GM15510 (cell line): Measurements from ENCODE around the gene CBLB.

Experiments
- POLR2A ChIP-seq: IDR thresholded peaks from 3 replicates; pipeline ENCODE4 v1.6.1; 2011; ENCODE audit warnings: borderline replicate concordance; ENCODE audit not compliant: insufficient read length; ENCODE audit errors: extremely low read depth

The CBLB gene

GRCh38 chr3:105798381-105798934 lies 70.4 kb downstream of the CBLB start:
- no peak for TF ChIP-seq POLR2A

GRCh38 chr3:105793040-105793439 lies 75.8 kb downstream of the CBLB start:
- TF ChIP-seq POLR2A = no peak

GRCh38 chr3:105791919-105792786 lies 76.7 kb downstream of the CBLB start:
- no peak for TF ChIP-seq POLR2A

GRCh38 chr3:105791131-105791530 lies 77.7 kb downstream of the CBLB start:
- no peak for TF ChIP-seq POLR2A

GRCh38 chr3:105790534-105790933 lies 78.3 kb downstream of the CBLB start:
- no peak for TF ChIP-seq POLR2A

GRCh38 chr3:105788593-105788992 lies 80.2 kb downstream of the CBLB start:
- TF ChIP-seq POLR2A = no peak

GRCh38 chr3:105787453-105787852 lies 81.4 kb downstream of the CBLB start:
- TF ChIP-seq POLR2A = no peak

GRCh38 chr3:105786990-105787389 lies 81.8 kb downstream of the CBLB start:
- TF ChIP-seq POLR2A = no peak

GRCh38 chr3:105786241-105786640 lies 82.6 kb downstream of the CBLB start:
- TF ChIP-seq POLR2A = no peak

GRCh38 chr3:105785803-105786202 lies 83.0 kb downstream of the CBLB start:
- no peak for TF ChIP-seq POLR2A

GRCh38 chr3:105783631-105784030 lies 85.2 kb downstream of the CBLB start:
- TF ChIP-seq POLR2A = no peak

- TF ChIP-seq POLR2A = no peak
Measured at GRCh38 chr3:105781871-105782270, 86.9 kb downstream of the CBLB start.

GRCh38 chr3:105780107-105780506 lies 88.7 kb downstream of the CBLB start:
- no peak for TF ChIP-seq POLR2A

- no peak for TF ChIP-seq POLR2A
Measured at GRCh38 chr3:105775368-105775767, 93.4 kb downstream of the CBLB start.

- no peak for TF ChIP-seq POLR2A
Measured at GRCh38 chr3:105774444-105775180, 94.2 kb downstream of the CBLB start.
